Subcutaneous adipose tissue (tissue), 4 donors: ENCODE measurements around the gene ADGRL3. TPM values are rescaled to one million over a fixed set of nuclear protein-coding genes. Genes with fewer than 3 reads are reported as not detected.

Experiments used
- CTCF ChIP-seq: fragments of 450-650 bp; IDR thresholded peaks from one replicate; pipeline ENCODE4 v1.5.1; 2016; ENCODE audit warnings: low read depth, mild to moderate bottlenecking, control low read depth, antibody characterized with exemption, moderate library complexity
- total RNA-seq, 4 donors: library from RNA; depleted of rRNA; stranded (reverse); fragments of >200 nt; gene quantifications; one replicate each; pipeline ENCODE4 v1.1.0, GENCODE V29; 2016

Gene ADGRL3
- total RNA-seq, 4 donors from 2014 or later: 6.3 to 12.2 (median 9.2) TPM

GRCh38 chr4:61783050-61783449 lies 582.9 kb downstream of the ADGRL3 start:
- no peak for TF ChIP-seq CTCF

GRCh38 chr4:61785761-61786160 lies 585.6 kb downstream of the ADGRL3 start:
- no peak for TF ChIP-seq CTCF

- TF ChIP-seq CTCF: no peak
Observed at GRCh38 chr4:61786211-61786610, 586.1 kb downstream of the ADGRL3 start.

GRCh38 chr4:61795998-61796397 lies 595.9 kb downstream of the ADGRL3 start:
- TF ChIP-seq CTCF: no peak

- no peak for TF ChIP-seq CTCF
Observed at GRCh38 chr4:61799794-61800193, 599.7 kb downstream of the ADGRL3 start.

GRCh38 chr4:61805227-61805626 lies 605.1 kb downstream of the ADGRL3 start:
- TF ChIP-seq CTCF: no peak

GRCh38 chr4:61805979-61806378 lies 605.9 kb downstream of the ADGRL3 start:
- TF ChIP-seq CTCF: no peak

GRCh38 chr4:61812171-61812570 lies 612.0 kb downstream of the ADGRL3 start:
- TF ChIP-seq CTCF: no peak
